Fibroblast of lung (primary cell): ENCODE data around the gene PFDN1.

ENCODE experiments used
- CTCF ChIP-seq, 2 donors: IDR thresholded peaks in 1 of 2; conservative IDR thresholded peaks in 1 of 2; 1 replicate in 1 of 2; 2 replicates in 1 of 2; pipeline ENCODE4 v1.5.1; 2011 to 2012; ENCODE audit warnings: low read length in 2 of 2, control low read depth in 1 of 2, inconsistent platforms in 1 of 2, low read depth in 1 of 2, mild to moderate bottlenecking in 1 of 2
- EZH2 ChIP-seq: IDR thresholded peaks from 2 replicates; pipeline ENCODE4 v1.5.1; 2012; ENCODE audit warnings: low read length, control low read depth, mild to moderate bottlenecking; ENCODE audit errors: missing control alignments

- TF ChIP-seq CTCF (conservative IDR thresholded peaks at IDR 0.05 in 1 of 2, IDR thresholded peaks at IDR 0.05 in 1 of 2; ENCODE audit: low read depth in 1 of 2, low read length in 2 of 2), result no peak
- TF ChIP-seq EZH2, result no peak
Observed at GRCh38 chr5:140213370-140213983, 89.4 kb downstream of the PFDN1 start.
